Measurements from ENCODE around the gene UROS. TPM values are rescaled to one million over a fixed set of nuclear protein-coding genes. Genes with fewer than 3 reads are reported as not detected.

Gene UROS
- total and polyA plus RNA-seq, 10 of the 15 experiments (the other 5 are each of a cell fraction or from before 2014, with no cell fraction given) = 4.3 to 112 (median 64.5) TPM

GRCh38 chr10:125770844-125771243 lies 52.2 kb downstream of the UROS start (continued):
- no peak for TF ChIP-seq IKZF1 (conservative IDR thresholded peaks at IDR 0.05)
- TF ChIP-seq NFIC (IDR thresholded peaks at IDR 0.05; ENCODE audit: low read depth, low read length) = no peak
- TF ChIP-seq DPF2 (IDR thresholded peaks at IDR 0.05) = no peak
- TF ChIP-seq POLR2A (IDR thresholded peaks at IDR 0.05; ENCODE audit: low read depth, low read length) = no peak
- no peak for TF ChIP-seq TCF7 (IDR thresholded peaks at IDR 0.05; ENCODE audit: borderline replicate concordance)
- TF ChIP-seq SMAD1 (IDR thresholded peaks at IDR 0.05; ENCODE audit: low read depth, partially characterized antibody) = no peak
- no peak for TF ChIP-seq ZBTB4 (CRISPR knock-in tag; IDR thresholded peaks at IDR 0.05)
- no peak for TF ChIP-seq YBX1 (IDR thresholded peaks at IDR 0.05)

DNA sequence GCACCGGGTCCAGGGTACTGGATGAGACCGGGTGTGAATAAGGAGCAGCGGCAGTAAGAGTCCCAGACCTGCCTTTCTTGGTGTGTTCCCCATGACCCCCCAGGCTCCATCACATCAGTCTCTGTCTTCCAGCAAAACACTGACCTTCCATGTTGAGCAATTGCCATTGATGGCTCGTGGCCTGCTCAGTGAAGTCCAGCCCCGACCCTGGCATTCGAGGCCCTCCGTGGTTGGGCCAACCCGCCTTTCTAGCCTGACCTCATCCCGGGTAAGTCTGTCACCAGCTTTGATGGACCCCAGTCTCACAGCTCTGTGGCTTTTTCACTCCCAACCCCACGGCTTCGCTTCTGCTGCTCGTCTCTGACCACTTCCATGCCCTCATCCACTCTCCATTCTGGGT lies 53.9 kb downstream of the UROS start:
- no peak for ATAC-seq
- in situ Hi-C loops (cut with MboI) = no loop called here
- no peak for TF ChIP-seq MEF2A (IDR thresholded peaks at IDR 0.05; ENCODE audit: insufficient read depth, low read depth, low read length)
- TF ChIP-seq ZNF24 (IDR thresholded peaks at IDR 0.05) = no peak
- TF ChIP-seq ZNF622 (IDR thresholded peaks at IDR 0.05) = no peak
- no peak for TF ChIP-seq E4F1 (IDR thresholded peaks at IDR 0.05; ENCODE audit: borderline replicate concordance, partially characterized antibody)
- TF ChIP-seq CBX3 (IDR thresholded peaks at IDR 0.05; ENCODE audit: borderline replicate concordance, low read depth) = no peak
- no peak for TF ChIP-seq RBBP5 (conservative IDR thresholded peaks at IDR 0.05)
- TF ChIP-seq BCL11A (IDR thresholded peaks at IDR 0.05; ENCODE audit: low read depth, low read length) = no peak
- TF ChIP-seq NBN (IDR thresholded peaks at IDR 0.05) = no peak
- no peak for TF ChIP-seq POLR2AphosphoS2 (IDR thresholded peaks at IDR 0.05; ENCODE audit: low read depth, low read length)
- TF ChIP-seq, protein P1, sequence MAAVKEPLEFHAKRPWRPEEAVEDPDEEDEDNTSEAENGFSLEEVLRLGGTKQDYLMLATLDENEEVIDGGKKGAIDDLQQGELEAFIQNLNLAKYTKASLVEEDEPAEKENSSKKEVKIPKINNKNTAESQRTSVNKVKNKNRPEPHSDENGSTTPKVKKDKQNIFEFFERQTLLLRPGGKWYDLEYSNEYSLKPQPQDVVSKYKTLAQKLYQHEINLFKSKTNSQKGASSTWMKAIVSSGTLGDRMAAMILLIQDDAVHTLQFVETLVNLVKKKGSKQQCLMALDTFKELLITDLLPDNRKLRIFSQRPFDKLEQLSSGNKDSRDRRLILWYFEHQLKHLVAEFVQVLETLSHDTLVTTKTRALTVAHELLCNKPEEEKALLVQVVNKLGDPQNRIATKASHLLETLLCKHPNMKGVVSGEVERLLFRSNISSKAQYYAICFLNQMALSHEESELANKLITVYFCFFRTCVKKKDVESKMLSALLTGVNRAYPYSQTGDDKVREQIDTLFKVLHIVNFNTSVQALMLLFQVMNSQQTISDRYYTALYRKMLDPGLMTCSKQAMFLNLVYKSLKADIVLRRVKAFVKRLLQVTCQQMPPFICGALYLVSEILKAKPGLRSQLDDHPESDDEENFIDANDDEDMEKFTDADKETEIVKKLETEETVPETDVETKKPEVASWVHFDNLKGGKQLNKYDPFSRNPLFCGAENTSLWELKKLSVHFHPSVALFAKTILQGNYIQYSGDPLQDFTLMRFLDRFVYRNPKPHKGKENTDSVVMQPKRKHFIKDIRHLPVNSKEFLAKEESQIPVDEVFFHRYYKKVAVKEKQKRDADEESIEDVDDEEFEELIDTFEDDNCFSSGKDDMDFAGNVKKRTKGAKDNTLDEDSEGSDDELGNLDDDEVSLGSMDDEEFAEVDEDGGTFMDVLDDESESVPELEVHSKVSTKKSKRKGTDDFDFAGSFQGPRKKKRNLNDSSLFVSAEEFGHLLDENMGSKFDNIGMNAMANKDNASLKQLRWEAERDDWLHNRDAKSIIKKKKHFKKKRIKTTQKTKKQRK (IDR thresholded peaks at IDR 0.05; ENCODE audit: low read depth, low read length) = no peak

More for the DNA sequence above, 53.9 kb downstream of the UROS start:
- no peaks in the 10 kb centered on the region for H3K4me1 ChIP-seq (ENCODE audit: control insufficient read depth, insufficient read depth, low read length)
- H3K4me3 ChIP-seq = no peak overlapping the region
- no TSS peak for BruUV-seq (replicated peaks)
- H3K9ac ChIP-seq (ENCODE audit: control insufficient read depth, insufficient read depth, low read length) = no peak overlapping the region
- SMC1A ChIA-PET (ENCODE audit: uncharacterized antibody, unreplicated experiment) = interaction anchor here (0.8 to 1.0 kb wide), 2 partner anchors 11 to 113 kb away, joined by 3 read pairs; no protein-coding TSS in a partner anchor
- H4K20me1 ChIP-seq (ENCODE audit: control insufficient read depth, insufficient read depth) = no peaks in the 10 kb centered on the region
- no peak overlapping the region for H2AFZ ChIP-seq (ENCODE audit: control insufficient read depth, low read depth, low read length)
- H3K27ac ChIP-seq (ENCODE audit: control insufficient read depth, insufficient read depth) = no peak overlapping the region
- no peaks in the 10 kb centered on the region for H3K9me3 ChIP-seq (replicated peaks; ENCODE audit: control insufficient read depth, insufficient read depth, low read length)
- DNase-seq (ENCODE audit: low read depth, low spot score) = no peak
- no peak for FAIRE-seq
- H3K4me2 ChIP-seq (ENCODE audit: control insufficient read depth, insufficient read depth) = no peak overlapping the region
- no peaks in the 10 kb centered on the region for H3K79me2 ChIP-seq (ENCODE audit: control insufficient read depth, insufficient read depth, low read length)
- no peaks in the 10 kb centered on the region for H3K27me3 ChIP-seq (replicated peaks in 1 of 2; ENCODE audit: control insufficient read depth in 2 of 2, insufficient read depth in 2 of 2, low read length in 1 of 2)
- RAD21 ChIA-PET (ENCODE audit: unreplicated experiment) = no interaction called here
- intact Hi-C loops (cut with micrococcal nuclease; ENCODE audit: unreplicated experiment) = no loop called here
- POLR2A ChIA-PET = no interaction called here
- peaks cover 2 to 14% of the 10 kb centered on the region in 2 experiments for H3K36me3 ChIP-seq (ENCODE audit: control insufficient read depth in 2 of 2, insufficient read depth in 2 of 2, low read length in 1 of 2)
- WGBS (ENCODE audit: insufficient coverage, insufficient replicate concordance, low lambda C conversion rate, missing lambda C conversion rate) = 100% methylated on average over 12 of the region's 12 CpGs
- CTCF ChIA-PET = interaction anchor here (1.0 kb wide), 1 partner anchor 14 kb away, joined by 3 read pairs; no protein-coding TSS in a partner anchor

Data from GM12878 (cell line).